ENCODE data around the gene PAX7.

GRCh38 chr1:18691648-18692047, 61.0 kb downstream of the PAX7 start:
- TF ChIP-seq POLR2A (IDR thresholded peaks at IDR 0.05; ENCODE audit: low read length) (no peak), RNF2 (IDR thresholded peaks at IDR 0.05; ENCODE audit: borderline replicate concordance, low read depth) (no peak), RARB (CRISPR knock-in tag; IDR thresholded peaks at IDR 0.05) (no peak), ESRRA (IDR thresholded peaks at IDR 0.05; ENCODE audit: borderline replicate concordance, low read length) (no peak), CTCF (IDR thresholded peaks at IDR 0.05) (no peak)
- TF ChIP-seq, protein P1, sequence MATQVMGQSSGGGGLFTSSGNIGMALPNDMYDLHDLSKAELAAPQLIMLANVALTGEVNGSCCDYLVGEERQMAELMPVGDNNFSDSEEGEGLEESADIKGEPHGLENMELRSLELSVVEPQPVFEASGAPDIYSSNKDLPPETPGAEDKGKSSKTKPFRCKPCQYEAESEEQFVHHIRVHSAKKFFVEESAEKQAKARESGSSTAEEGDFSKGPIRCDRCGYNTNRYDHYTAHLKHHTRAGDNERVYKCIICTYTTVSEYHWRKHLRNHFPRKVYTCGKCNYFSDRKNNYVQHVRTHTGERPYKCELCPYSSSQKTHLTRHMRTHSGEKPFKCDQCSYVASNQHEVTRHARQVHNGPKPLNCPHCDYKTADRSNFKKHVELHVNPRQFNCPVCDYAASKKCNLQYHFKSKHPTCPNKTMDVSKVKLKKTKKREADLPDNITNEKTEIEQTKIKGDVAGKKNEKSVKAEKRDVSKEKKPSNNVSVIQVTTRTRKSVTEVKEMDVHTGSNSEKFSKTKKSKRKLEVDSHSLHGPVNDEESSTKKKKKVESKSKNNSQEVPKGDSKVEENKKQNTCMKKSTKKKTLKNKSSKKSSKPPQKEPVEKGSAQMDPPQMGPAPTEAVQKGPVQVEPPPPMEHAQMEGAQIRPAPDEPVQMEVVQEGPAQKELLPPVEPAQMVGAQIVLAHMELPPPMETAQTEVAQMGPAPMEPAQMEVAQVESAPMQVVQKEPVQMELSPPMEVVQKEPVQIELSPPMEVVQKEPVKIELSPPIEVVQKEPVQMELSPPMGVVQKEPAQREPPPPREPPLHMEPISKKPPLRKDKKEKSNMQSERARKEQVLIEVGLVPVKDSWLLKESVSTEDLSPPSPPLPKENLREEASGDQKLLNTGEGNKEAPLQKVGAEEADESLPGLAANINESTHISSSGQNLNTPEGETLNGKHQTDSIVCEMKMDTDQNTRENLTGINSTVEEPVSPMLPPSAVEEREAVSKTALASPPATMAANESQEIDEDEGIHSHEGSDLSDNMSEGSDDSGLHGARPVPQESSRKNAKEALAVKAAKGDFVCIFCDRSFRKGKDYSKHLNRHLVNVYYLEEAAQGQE (IDR thresholded peaks at IDR 0.05): no peak
- TF ChIP-seq, protein P2, sequence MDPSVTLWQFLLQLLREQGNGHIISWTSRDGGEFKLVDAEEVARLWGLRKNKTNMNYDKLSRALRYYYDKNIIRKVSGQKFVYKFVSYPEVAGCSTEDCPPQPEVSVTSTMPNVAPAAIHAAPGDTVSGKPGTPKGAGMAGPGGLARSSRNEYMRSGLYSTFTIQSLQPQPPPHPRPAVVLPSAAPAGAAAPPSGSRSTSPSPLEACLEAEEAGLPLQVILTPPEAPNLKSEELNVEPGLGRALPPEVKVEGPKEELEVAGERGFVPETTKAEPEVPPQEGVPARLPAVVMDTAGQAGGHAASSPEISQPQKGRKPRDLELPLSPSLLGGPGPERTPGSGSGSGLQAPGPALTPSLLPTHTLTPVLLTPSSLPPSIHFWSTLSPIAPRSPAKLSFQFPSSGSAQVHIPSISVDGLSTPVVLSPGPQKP (IDR thresholded peaks at IDR 0.05; ENCODE audit: low read depth, low read length): no peak
